Stimulated activated CD4-positive, alpha-beta T cell treated with anti-CD3 and anti-CD28 coated beads, Interleukin-12 subunit alpha, Interleukin-12 subunit beta, amount 100 ng/mL, for 4 hours (primary cell): ENCODE measurements around the gene GPER1.

Experiments used
- DNase-seq: peaks from one replicate; pipeline ENCODE4 v3.0.0-alpha.2; 2020

GPER1 gene

GRCh38 chr7:1090686-1091643 is 3.1 kb downstream of the GPER1 start:
- DNase-seq: no peak

GRCh38 chr7:1091644-1092027 is 3.7 kb downstream of the GPER1 start:
- no peak for DNase-seq

- DNase-seq: no peak
Observed at GRCh38 chr7:1092161-1092632, 4.3 kb downstream of the GPER1 start.

DNA sequence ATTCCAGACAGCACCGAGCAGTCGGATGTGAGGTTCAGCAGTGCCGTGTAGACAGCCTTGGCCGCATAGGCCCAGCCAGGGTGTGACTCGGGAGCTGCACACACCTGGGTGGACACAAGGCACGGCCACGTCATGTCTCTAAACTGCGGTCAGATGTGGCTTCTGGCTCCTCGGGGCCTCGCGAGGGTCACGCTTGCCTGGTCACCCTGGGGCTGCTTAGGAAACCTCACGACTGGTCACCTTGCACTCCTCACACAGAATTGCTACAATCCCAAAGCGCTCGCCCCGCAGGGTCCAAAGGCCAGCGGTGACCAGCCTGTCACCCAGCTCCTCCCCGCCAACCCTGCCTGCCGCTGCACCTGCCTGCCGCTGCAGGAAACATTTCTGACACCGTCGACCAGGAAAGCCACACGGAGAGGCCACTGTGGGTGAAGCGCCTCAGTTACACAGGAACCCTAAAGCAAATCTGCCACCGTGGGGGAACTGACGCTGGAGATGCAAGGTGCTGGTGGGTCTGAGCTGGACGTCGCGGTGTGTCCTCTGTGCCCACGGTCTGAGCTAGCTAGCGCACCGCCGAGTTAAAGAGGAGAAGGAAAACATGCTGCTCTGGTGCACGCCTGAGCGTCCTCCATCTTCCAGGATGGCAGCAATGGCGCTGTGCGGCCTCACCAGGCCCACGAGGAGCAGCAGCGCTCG is 5.0 kb downstream of the GPER1 start:
- DNase-seq: no peak

DNA sequence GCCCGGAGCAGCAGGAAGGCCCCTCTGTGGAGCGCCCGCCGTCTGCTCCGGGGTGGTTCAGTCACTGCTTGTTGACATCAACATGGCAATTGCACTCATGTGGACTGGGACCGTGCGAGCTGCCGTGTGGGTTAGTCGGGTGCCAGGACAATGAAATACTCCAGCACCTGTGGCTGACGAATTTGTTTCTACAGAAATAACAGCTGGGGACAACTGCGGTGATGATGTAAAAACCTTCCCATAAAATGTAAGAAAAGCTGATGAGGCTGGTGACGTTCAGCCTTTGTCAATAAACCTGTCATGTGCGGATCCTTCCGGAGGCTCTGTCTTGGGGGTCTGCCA is 5.6 kb downstream of the GPER1 start:
- DNase-seq: no peak

- no peak for DNase-seq
Observed at GRCh38 chr7:1093916-1094508, 6.1 kb downstream of the GPER1 start.

DNA sequence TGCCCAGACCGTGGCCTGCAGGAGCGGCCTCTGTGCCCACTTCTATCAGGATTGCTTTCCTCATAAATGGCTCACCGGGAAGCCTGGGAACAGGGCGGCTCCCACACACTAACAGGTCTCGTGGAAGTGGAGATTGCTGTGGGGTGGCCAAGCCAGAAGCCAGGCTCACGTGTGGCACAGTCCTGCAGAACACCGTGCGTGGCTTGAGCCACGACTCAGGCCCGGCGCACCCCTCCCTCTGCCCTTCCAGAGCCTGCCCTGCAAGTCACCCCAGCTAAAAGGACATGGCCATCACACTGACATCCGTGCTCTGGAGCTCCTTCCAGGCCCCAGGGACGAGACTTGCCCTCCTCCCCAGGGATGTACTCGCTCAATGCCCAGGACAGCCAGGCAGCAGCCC is 7.0 kb downstream of the GPER1 start:
- DNase-seq: no peak

DNA sequence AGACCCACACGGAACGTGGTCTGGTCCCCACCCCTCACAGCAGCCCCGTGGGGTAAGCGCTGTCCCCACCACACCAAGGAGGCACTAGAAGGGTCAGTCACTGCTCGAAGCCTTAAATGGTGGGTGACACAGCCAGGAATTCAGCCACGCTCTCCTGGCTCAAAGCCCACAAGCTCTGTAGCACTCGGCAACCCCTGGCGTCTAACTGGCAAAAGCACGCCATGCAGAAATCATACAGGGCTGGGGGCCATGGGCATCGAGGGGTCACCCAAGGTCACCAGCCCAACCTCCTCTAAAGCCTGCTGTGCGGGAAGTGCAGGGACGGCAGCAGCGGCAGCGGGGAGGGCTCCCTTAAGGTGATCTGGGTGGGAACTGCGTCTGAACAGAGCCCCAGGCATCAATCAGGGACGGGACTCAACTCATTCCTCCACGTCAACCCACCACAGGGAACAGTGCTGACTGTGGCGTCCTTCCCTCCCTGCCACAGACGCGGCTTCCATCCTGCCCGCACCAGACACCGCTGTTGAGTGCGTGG is 7.8 kb downstream of the GPER1 start:
- no peak for DNase-seq

DNA sequence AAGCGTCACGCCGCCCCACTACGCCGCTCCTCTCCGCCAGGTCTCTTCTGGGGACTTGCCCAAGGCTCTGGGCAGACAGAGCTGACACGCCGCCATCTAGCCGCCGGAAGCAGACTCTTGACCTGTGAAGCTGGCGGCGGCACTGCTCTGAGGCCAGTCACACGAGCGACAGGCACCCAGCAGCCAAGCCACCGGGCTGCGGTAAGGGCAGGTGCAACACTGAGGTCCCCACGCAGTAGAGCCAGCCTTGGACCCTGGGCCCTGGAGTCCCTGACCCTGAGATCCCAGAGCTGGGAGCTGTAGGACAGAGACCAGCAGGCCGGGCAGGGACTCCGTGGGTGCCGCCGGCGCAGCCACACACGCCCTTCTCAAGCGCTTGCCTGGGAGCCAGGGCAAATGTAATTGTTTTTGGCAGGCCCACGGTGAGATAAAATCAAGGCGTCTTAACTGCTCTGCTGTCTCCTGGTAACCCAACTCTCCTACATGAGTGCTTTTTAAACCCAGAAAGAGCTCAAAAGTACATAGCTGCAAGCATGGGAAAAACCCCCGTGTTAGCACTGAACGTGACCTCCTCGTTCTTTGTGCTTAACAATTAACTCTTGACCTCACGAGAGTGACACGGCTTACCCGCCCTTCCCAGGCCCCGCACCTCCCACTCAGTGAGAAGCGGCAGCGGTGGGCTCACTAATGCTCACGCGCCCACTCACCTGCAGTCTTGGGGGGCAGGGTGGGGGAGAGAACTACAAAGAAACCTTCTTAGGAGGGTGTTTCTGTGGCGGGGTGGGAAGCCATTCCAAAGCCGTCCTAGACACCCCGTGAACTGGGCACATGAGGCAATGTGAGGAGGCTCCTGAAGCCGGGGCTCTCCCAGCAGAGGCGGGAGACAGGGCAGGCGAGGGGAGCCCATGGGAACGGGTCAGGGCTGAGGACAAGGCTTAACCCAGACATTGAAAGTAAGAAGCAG is 8.5 kb downstream of the GPER1 start:
- DNase-seq: no peak

GRCh38 chr7:1097120-1097504 is 9.2 kb downstream of the GPER1 start:
- DNase-seq: no peak

DNA sequence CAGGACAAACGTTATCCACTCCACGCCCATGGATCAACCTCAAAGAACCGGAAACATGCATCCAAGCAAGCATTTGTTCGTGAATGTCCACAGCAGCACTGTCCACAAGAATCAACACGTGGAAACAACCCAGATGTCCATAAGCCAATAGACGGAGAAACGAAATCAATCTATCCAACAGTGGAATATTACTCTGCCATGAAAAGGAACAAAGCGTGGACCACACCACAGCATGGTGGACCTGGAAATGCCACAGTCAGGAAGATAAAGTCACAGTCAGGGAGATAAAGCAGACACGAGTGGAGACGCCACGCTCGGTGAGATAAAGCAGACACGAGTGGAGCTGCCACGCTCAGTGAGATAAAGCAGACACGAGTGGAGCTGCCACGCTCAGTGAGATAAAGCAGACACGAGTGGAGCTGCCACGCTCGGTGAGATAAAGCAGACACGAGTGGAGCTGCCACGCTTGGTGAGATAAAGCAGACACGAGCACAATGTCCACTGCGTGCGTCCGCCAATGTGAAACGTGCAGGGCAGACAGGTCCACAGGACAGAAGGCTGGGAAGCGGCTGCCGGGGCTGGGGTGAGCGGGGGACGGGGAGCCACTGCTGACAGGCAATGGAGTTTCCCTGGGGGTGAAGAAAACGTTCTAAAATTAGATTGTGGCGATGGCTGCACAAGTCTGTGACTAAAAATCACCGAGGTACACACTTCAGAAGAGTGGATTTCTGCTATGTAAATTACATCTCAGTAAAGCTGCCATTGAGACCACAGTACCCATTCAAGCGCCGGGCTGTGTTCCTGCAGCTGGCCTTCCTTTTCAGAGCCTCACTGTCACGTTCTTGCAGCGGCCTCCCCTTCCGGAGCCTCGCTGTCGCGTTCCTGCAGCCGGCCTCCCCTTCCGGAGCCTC is 10.6 kb downstream of the GPER1 start:
- DNase-seq: no peak

- no peak for DNase-seq
Observed at GRCh38 chr7:1099154-1099542, 11.2 kb downstream of the GPER1 start.

- DNase-seq: no peak
Observed at GRCh38 chr7:1099637-1100036, 11.7 kb downstream of the GPER1 start.

DNA sequence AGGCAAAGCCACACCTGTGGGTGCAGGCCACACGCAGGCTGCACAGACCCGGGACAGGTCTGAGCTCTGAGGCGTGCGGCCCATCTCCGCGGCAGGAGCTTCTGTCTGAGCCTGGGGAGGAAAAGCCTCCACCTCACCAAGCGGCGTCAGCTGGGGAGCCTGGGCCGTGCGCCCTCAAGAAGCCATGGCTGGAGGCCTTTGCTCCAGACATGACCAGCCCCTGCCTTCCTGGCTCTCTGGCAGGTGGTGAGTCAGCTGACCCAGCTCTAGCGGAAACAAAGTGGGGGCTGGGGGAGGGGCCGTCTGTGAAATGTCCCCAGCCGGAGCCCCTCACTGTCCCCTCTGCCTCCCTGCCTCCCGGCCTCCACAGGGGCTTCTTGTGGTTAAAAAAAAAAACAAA is 12.5 kb downstream of the GPER1 start:
- no peak for DNase-seq

GRCh38 chr7:1100834-1101562 is 13.1 kb downstream of the GPER1 start:
- no peak for DNase-seq

DNA sequence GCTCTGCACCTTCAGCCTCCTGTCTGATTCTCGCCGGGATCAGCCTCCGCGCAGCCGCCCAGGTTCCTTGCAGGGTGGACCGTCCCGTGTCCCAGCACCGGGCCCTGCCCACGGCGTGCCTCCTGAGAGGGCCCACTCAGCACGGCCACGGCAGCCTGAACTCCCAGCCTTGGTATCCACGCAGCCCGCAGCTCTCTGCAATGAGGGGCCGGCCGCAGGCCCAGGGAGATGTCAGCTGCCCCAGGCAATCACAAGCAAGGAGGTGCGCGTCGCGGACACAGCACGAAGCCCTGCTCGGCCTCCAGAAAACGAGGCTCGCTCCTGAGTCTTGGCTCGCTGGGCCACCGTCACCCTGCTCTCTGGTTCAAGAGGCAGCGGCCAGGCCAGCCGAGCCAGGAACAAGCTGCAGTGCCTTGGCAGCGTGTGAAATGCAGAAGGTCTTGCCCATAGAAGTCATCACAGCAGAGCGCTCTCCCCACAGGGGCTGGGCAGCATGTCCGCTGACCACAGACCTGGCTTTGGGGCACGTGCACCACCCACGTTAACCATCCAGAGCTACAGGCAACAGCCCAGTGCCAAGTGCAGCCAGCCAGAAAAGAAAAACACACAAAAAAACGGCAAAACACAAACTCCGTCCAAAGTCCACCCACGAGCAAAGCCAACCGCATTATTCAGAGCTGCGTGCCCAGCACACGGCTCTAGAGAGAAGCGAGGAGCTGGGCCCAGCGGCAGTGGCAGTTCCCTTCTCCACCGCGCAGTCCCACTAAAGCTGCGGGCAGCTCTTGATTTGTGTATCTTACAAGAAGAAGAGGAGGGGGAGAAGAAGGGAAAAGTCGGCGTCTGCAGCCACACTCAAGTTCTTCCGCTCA is 13.9 kb downstream of the GPER1 start:
- no peak for DNase-seq

GRCh38 chr7:1103009-1103788 is 15.3 kb downstream of the GPER1 start:
- DNase-seq: no peak

DNA sequence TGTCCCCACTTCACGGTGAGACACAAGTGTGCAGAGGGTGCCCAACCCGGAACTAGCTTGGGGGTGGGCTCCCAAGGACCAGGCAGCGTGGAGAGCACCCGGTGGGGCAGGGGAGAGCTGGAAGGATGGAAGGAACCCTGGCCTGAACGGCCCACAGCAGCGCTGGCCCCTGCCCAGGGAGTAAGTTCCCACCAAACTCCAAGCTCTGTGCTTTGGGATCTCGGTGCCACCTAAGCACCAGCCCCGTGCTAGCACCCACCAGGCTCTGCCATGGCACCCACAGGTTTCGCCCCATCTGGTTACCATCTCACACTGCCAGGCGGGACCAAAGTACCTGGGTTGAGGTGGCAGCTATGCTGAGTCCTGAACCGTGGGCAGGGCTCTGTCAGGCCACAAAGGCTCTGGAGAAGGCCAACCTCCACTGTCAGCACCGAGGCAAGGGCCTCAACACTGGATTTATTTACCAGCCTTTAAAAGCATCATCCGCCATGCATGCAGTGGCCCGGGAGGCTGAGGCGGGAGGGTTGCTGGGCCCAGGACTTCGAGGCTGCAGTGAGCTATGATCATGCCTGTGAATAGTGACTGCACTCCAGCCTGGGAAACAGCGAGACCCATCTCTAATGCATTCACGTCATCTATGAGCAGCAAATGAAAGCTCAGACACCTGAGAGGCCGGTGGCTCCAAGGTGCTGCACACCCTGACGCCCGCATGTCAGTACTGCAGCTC is 16.0 kb downstream of the GPER1 start:
- DNase-seq: no peak
